Umbilical cord (tissue), 2 donors: ENCODE results near the gene ECPAS. TPM values are rescaled to one million over a fixed set of nuclear protein-coding genes. Genes with fewer than 3 reads are reported as not detected.
A peak's percentile ranks its signal among the peaks of the same experiment; 100 is the strongest.
"Not testable (repeated sequence)": the region's sequence is repeated elsewhere in the genome, so short reads cannot be mapped to it uniquely, and the experiment has no call there.

Experiments
- DNase-seq: peaks from one replicate; pipeline ENCODE4 v3.0.0-alpha.2; 2015; ENCODE audit warnings: low spot score
- total RNA-seq: library from RNA; depleted of rRNA; stranded (reverse); fragments of >200 nt; gene quantifications from one replicate; pipeline ENCODE4 v1.2.3, GENCODE V29; 2014; ENCODE audit warnings: low replicate concordance; ENCODE audit not compliant: insufficient read depth

The ECPAS gene
- total RNA-seq, 1 donor from 2014 or later = 56.3 TPM

DNA sequence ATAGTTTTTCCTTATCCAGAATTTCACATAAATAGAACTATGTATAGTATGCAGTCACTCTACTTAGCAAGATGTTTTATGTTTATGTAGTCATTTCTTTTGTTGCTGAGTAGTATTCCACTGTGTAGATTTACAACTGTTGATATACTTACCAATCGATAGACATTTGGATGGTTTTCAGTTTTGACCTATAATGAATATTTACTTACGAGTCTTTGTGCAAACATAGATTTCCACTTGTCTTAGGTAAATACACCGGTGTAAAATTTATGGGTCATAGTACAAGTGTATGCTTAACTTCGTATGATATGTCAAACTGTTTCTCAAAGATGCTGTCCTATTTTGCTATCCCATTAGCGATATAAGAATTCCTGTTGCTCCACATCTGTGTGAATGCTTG is 134.4 kb downstream of the ECPAS start:
- no peak for DNase-seq

DNA sequence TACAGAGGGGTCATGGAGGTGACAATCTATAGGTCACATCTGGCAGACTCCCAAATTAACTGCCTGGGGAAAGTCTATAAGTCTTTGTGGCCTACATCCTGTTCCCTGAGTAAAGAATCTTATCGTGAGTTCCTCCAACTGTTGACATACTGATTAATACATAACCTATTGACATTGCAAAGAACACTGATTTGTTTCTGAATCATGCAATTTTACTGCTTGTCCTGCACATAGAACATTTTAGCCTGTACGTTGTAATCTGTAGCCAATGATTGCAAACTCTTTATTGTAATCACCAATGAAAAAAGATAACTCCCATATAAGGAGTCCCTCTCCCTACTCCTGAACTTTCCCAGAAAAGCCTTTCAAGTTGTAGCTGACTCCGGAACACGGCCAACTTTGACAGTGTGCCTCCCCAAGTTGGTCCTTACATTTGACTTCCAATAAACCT is 135.3 kb downstream of the ECPAS start:
- DNase-seq = peak; percentile 13

DNA sequence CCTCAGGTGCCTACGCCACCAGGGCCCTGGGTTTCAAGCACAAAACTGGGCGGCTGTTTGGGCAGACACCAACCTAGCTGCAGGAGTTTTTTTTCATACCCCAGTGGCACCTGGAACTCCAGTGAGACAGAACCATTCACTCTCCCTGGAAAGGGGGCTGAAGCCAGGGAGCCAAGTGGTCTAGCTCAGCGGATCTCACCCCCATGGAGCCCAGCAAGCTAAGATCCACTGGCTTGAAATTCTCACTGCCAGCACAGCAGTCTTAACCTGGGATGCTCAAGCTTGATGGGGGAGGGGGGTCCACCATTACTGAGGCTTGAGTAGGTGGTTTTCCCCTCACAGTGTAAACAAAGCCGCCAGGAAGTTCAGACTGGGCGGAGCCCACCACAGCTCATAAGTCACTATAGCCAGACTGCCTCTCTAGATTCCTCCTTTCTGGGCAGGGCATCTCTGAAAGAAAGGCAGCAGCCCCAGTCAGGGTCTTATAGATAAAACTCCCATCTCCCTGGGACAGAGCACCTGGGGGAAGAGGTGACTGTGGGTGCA is 149.8 kb downstream of the ECPAS start:
- DNase-seq = not testable (repeated sequence)

- no peak for DNase-seq
Measured at GRCh38 chr9:111330124-111330523, 154.1 kb downstream of the ECPAS start, which contains the start of gene OR2K2. OR2K2 (minus strand) TSS chr9:111330224; CDS start chr9:111328433, 1,791 bp downstream.

DNA sequence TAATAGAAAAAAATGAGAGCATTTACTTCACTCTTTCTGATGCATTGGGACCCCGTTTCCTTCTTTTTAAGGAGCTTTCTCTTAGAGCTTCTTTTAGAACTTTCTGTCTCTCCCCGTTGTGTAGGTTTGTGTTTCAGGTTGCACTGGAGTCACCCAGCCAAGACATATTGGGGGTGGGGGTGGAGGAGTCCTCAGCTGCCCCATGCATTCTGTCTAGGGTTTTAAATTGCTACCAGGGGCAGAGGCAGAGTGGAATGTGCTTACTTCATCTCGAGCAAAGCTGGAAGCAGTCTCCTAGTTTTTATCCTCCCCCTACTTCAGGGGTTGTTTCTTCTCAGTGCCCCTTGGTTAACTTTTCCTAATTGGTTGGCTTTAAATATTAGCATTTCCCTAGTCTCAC is 163.6 kb downstream of the ECPAS start:
- DNase-seq = no peak

- no peak for DNase-seq
Measured at GRCh38 chr9:111316796-111317195, 167.4 kb downstream of the ECPAS start.

Other genes with a start within 250 kb of the ECPAS start
- 2.2 TPM for gene OR2K2, start 154.2 kb downstream of the ECPAS start, total RNA-seq
- gene ZNF483, start 40.8 kb upstream of the ECPAS start, total RNA-seq = 14.2 TPM
- 21.7 TPM for gene PTGR1, start 115.3 kb upstream of the ECPAS start, total RNA-seq
- 10.6 TPM for gene DNAJC25, start 147.0 kb upstream of the ECPAS start, total RNA-seq
- gene GNG10, start 177.2 kb upstream of the ECPAS start, total RNA-seq = 47.9 TPM